ENCODE data around the gene SETD4.
"Not testable (repeated sequence)": the region's sequence is repeated elsewhere in the genome, so short reads cannot be mapped to it uniquely, and the experiment has no call there.

SETD4 gene

GRCh38 chr21:36076878-36077655 is 16.7 kb upstream of the SETD4 start:
- no peak for DNase-seq

GRCh38 chr21:36075953-36076352 is 15.6 kb upstream of the SETD4 start:
- no peak for DNase-seq

DNA sequence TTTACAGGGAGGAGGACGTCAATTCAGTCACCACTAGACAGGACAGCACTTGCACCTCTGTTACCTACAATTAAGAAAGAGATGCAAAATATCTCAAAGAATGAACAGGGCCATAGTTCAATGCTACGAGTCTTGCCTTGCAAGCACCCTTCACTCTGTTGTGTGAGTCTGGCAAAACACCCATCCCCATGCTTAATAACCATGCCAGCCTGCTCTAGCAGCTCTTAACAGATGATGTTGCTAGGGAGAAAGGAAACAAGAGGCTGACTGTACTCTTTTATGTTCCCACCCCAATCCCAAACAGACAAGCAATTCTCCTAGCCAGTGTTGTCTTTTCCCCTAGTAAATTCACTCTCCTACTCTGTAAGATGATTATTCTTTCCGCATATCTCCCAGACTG is 14.8 kb upstream of the SETD4 start:
- no peak for DNase-seq

DNA sequence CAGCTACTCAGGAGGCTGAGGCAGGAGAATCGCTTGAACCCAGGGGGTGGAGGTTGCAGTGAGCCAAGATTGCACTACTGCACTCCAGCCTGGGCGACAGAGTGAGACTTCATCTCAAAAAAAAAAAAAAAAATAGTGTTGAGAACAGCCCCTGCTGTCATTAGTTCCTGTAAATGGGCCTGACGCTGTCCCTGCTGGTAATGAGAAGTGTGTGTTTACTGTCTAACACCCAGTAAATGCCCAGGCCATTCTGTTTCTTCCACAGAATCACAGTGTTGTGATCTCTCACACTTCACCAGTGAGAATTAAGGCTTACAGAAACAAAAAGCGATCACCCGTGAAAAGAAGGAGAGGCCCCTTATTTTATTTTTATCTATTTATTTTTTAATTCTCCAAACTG is 13.6 kb upstream of the SETD4 start:
- not testable (repeated sequence) for DNase-seq

DNA sequence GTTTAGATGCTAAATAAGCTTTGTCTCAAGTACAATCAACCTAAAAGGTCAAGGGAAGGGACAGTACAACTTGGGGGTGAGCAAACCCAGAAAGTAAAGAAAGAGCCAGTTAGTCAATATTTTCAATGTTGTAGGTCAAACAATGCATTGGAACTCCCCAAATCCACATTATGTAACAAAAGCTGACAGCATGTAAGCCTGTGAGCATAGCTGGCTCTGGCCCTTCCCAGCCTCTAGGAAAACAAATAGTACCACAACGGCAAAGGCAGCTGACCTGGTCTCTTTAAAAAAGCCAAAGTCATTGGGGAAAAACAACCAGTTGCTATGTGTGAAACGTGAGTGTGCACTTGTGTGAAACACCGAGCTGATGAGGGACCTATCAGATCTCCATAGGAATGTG is 12.9 kb upstream of the SETD4 start:
- no peak for DNase-seq

GRCh38 chr21:36072453-36073162 is 12.3 kb upstream of the SETD4 start:
- DNase-seq: no peak

DNA sequence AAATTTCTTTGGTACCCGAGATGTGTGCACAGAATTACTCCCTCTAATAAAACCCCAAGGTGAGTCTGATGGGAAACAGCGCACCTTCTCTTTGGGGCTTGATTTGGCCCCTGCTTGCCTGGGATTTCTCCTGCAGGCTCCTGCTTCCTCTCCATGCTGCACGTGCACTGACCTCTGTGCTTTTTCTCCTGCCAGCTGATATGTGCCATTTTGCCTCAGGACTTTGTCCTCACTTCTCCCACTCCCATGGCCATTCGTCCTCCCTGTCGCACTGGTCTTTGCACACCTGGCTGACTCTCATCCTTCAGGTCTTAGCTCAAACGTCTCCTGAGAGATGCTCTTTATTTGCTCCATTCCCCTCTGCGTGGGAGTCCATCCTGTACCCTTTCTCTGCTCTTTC is 10.7 kb upstream of the SETD4 start:
- DNase-seq: no peak

GRCh38 chr21:36069713-36070583 is 9.6 kb upstream of the SETD4 start, which contains the start of gene CBR1:
Gene CBR1 (plus strand): TSS chr21:36070024. CDS start chr21:36070116, 92 bp downstream.
- DNase-seq: peak; percentile 93 to 94

DNA sequence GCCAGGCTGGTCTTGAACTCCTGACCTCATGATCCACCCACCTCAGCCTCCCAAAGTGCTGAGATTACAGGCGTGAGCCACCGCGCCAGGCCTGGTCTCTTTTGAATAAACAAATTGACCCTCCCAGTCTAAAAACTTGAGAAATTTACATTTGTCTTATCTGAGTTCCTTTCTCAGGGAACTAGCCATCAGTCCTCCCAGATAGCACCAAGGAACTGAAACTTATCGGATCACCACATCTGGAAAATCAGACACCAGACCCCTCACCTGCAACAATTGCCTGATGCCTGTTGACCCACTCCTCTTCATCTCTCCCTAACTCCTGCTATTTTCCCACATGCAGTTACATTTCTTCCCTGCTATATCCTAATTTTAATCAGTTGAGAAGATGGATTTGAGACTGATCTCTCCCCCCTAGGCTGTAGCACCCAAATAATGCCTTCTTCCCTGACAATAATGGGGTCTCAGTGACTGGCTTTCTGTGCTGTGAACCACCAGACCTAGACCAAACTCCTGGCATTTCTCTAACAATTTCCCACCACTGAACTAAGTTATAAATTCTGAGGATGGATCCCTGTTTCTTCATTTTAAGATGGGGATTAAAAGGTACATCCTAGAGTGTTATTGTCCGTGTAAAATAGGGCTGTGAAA is 8.5 kb upstream of the SETD4 start:
- no peak for DNase-seq

DNA sequence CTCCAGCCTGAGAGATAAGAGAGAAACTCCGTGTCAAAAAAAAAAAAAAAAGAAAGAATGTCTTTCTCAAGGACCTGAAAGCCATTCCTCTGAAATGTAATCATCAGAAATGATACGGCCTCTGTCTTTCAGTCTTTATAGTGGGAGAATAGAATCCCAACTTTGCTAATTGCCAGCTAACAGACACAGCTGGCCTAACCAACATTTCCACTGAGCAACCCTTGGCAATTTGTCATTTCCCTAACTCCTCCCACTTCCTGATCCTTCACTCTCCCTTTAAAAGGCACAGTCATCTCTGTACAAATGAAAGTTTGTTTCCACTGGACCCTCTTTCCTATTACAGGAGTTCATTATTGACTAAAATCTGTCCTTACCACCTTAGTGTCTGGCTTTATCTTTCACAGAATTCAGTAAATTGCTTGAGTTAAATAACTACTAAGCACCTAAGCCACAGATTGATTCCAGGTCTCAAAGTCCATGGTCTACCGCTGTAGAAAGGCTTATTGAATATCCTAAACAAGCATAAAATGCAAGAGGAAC is 5.2 kb upstream of the SETD4 start:
- DNase-seq: no peak

DNA sequence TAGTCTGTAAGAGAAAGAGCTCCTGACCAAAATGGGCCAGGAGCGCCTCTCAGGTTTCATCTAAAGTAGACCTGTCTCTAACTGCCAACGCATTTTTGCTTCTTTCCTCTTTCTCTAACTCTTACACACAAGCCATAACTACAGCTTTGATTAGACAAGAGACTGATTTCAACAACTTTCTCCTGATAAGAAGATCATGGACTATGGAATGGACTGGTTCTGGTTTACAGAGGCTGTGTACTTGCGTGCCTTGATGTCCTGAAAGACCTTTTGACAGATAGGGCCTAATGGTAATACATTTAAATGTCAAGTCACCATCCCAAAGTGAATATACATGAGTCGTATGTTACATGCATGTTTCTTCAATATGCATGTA is 3.7 kb upstream of the SETD4 start:
- DNase-seq: no peak

GRCh38 chr21:36063375-36064084 is 3.2 kb upstream of the SETD4 start:
- DNase-seq: no peak

GRCh38 chr21:36061445-36061844 is 1.1 kb upstream of the SETD4 start:
- no peak for DNase-seq

DNA sequence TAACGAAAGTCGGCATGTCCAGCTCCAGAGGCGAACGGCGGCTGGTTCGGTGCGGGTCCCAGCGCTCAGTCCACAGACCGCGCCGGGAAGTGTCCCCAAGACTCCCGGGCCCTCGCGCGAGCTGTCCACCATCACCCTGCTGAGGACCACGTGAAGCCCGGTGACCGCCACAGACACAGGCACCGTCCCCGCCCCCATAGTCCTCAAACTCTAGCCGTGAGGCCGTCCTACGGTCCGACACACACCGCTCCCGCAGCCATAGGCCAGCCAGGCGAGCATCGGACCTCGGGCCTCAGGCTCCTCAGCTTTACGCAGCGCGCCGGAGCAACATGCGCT is 535 bp downstream of the SETD4 start:
- DNase-seq: peak in 1 of 2 experiments; percentile 52

GRCh38 chr21:36055551-36055950 is 4.8 kb downstream of the SETD4 start:
- DNase-seq: no peak

GRCh38 chr21:36053715-36054062 is 6.6 kb downstream of the SETD4 start:
- no peak for DNase-seq

DNA sequence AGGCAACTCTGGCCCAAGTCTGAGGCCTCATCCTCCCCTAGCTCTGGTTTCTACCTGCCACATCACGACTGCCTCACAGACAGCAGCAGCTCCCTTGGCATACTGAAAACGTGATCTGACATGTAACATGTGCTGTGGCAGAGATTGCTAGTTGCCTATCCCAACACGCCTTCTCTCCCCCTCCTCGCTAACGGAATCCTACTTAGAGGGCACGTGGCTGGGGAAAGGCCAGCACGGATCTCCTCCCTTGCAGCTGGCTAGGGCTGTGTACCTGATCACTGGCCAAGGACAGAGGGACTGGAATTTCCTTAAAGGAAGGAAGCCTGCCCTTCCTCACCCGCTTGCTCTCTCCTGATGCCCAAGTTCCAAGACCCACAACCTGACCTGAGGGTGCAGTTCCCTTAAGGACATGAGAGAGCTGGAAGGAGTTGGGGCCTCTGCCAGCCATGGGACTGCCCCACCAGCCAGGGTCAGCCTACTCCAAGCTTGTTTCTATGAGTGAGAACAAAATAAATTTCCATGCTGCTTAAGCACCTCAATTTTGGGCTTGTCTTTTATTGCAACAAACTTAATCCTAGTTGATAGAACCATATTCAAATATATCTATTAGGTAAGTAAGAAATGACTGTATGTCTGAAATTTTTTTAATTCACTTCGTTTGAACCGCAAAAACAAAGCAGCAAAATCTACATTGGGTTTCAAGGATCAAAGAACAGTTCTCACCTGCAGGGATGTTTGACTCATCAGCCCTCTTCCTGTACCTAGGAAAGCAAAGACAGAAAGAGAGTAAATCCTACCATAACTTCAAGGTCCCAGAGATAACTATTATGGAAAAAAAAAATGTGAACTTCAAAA is 7.2 kb downstream of the SETD4 start:
- DNase-seq: no peak

DNA sequence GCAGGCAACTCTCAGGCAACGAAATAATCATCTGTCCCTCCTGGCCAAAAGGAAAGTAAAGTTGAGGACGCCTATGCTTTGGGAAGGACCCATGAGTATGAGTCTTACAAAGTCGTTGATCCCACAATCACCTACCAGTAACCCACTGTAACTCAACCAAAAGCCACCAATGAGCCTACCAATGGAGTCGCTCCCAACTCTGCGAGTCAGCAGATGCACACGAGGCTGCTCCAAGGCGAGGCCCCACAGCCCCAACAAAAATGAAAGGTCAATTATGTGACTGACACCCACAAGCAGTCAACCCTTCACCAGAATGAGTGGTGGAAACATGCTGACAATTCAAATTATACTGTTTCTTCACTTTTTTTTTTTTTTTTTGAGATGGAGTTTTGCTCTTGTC is 12.0 kb downstream of the SETD4 start:
- DNase-seq: no peak

- no peak for DNase-seq
Observed at GRCh38 chr21:36047139-36047538, 13.2 kb downstream of the SETD4 start.

DNA sequence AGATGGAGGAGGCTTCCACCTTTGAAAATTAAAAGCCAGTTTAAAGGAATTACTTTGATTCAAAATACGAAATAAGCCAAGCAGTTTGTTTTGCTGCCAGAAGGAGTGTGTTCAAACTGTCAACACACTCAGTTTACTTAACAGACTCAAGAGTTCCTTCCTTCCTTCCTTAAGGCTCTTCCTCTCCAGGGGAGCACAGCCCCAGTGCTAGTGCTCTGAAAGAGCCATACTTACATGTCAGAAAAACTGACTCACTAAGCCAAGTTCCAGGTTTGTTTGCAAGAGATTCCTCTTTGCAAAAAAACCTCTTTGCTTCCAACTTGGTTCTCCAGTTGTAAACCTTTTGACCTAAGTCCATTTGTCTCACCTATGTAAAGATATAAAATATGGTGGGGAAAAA is 14.3 kb downstream of the SETD4 start:
- DNase-seq: no peak

GRCh38 chr21:36044056-36044455 is 16.3 kb downstream of the SETD4 start:
- DNase-seq: no peak

All from SHP77 (cell line).